Lower leg skin (tissue), 3 donors: Measurements from ENCODE around the gene MYO1H.

Experiments used
- CTCF ChIP-seq, 3 donors: fragments of 450-650 bp; IDR thresholded peaks; one replicate each; pipeline ENCODE4 v1.5.1; 2016; ENCODE audit warnings: antibody characterized with exemption in 3 of 3, mild to moderate bottlenecking in 3 of 3, moderate library complexity in 2 of 3
- POLR2A ChIP-seq, 2 donors: fragments of 450-650 bp; IDR thresholded peaks; one replicate each; pipeline ENCODE4 v1.6.1; 2016 to 2017; ENCODE audit warnings: antibody characterized with exemption in 2 of 2, mild to moderate bottlenecking in 1 of 2, moderate library complexity in 1 of 2

- TF ChIP-seq CTCF (IDR thresholded peaks at IDR 0.05) = no peak
- no peak for TF ChIP-seq POLR2A (IDR thresholded peaks at IDR 0.05)
These were observed 47.9 kb upstream of the MYO1H start for GRCh38 chr12:109299849-109300248.
